Dedifferentiated amniotic fluid mesenchymal stem cell (primary cell): Measurements from ENCODE around the gene MEGF6.

Source experiments
- DNase-seq: peaks from one replicate; pipeline ENCODE4 v3.0.0-alpha.2; 2016; ENCODE audit errors: extremely low spot score

MEGF6 gene

GRCh38 chr1:3441880-3442279, 169.4 kb downstream of the MEGF6 start:
- no peak for DNase-seq

GRCh38 chr1:3441410-3441847, 169.9 kb downstream of the MEGF6 start:
- no peak for DNase-seq

GRCh38 chr1:3440711-3441409, 170.4 kb downstream of the MEGF6 start:
- no peak for DNase-seq

GRCh38 chr1:3440300-3440681, 171.0 kb downstream of the MEGF6 start:
- DNase-seq, result no peak
